CD14-positive monocyte (primary cell): ENCODE results near the gene HSPA2. TPM values are rescaled to one million over a fixed set of nuclear protein-coding genes. Genes with fewer than 3 reads are reported as not detected.
"Not testable (repeated sequence)": the region's sequence is repeated elsewhere in the genome, so short reads cannot be mapped to it uniquely, and the experiment has no call there.

Experiments used
- DNase-seq, 3 donors: peaks; one replicate each; pipeline ENCODE4 v3.0.0-alpha.2; 2011 to 2022
- H2AFZ ChIP-seq: 2 replicates; pipeline ENCODE4 v1.6.0; 2012; ENCODE audit warnings: mild to moderate bottlenecking, low read depth, low read length, inconsistent platforms; ENCODE audit not compliant: insufficient read depth, poor library complexity, severe bottlenecking
- H3K27ac ChIP-seq, 2 donors: 1 replicate in 1 of 2; 2 replicates in 1 of 2; pipeline ENCODE4 v1.5.1; 2012 to 2013; ENCODE audit warnings: low read length in 2 of 2, control low read depth in 1 of 2, inconsistent platforms in 1 of 2, low read depth in 1 of 2, mild to moderate bottlenecking in 1 of 2
- H3K27me3 ChIP-seq, 2 donors: one replicate each; pipeline versions ENCODE4 v1.6.0 to v1.6.1; 2011 to 2013; ENCODE audit warnings: low read length in 2 of 2; ENCODE audit not compliant: control insufficient read depth in 2 of 2, insufficient read depth in 2 of 2
- H3K36me3 ChIP-seq, 2 donors: replicated peaks in 1 of 2; 1 replicate in 1 of 2; 2 replicates in 1 of 2; pipeline versions ENCODE4 v1.5.1 to v1.6.1; 2012 to 2013; ENCODE audit warnings: low read length in 2 of 2, control low read depth in 1 of 2, inconsistent platforms in 1 of 2, mild to moderate bottlenecking in 1 of 2; ENCODE audit not compliant: insufficient read depth in 2 of 2, control insufficient read depth in 1 of 2
- H3K4me1 ChIP-seq, 2 donors: 1 replicate in 1 of 2; 2 replicates in 1 of 2; pipeline versions ENCODE4 v1.5.1 to v1.6.1; 2012 to 2013; ENCODE audit warnings: low read length in 2 of 2, control low read depth in 1 of 2, inconsistent platforms in 1 of 2, mild to moderate bottlenecking in 1 of 2, moderate library complexity in 1 of 2; ENCODE audit not compliant: insufficient read depth in 2 of 2, control insufficient read depth in 1 of 2
- H3K4me2 ChIP-seq: replicated peaks from 2 replicates; pipeline ENCODE3; 2012; ENCODE audit warnings: low read length, moderate library complexity, mild to moderate bottlenecking; ENCODE audit not compliant: poor library complexity, severe bottlenecking; ENCODE audit errors: extremely low read depth
- H3K4me3 ChIP-seq, 3 experiments: fragments of 200-600 bp in 1 of 3; sonication (generic) in 1 of 3; replicated peaks in 1 of 3; 1 replicate in 2 of 3; 2 replicates in 1 of 3; pipeline ENCODE4 v1.5.1; 2011 to 2013; ENCODE audit warnings: low read length in 3 of 3, mild to moderate bottlenecking in 3 of 3, control low read depth in 2 of 3, low read depth in 2 of 3, inconsistent platforms in 1 of 3, moderate library complexity in 1 of 3
- H3K79me2 ChIP-seq: 2 replicates; pipeline ENCODE4 v1.6.0; 2012; ENCODE audit warnings: mild to moderate bottlenecking, control low read depth, inconsistent platforms, low read length, moderate library complexity; ENCODE audit not compliant: insufficient read depth
- H3K9ac ChIP-seq: 2 replicates; pipeline ENCODE4 v1.6.0; 2017; ENCODE audit warnings: low read length, mild to moderate bottlenecking; ENCODE audit not compliant: insufficient read depth, poor library complexity, severe bottlenecking
- H3K9me3 ChIP-seq, 2 donors: replicated peaks in 1 of 2; 1 replicate in 1 of 2; 2 replicates in 1 of 2; pipeline versions ENCODE4 v1.5.1 to v1.6.1; 2012 to 2013; ENCODE audit warnings: low read length in 2 of 2, control low read depth in 1 of 2; ENCODE audit not compliant: control insufficient read depth in 1 of 2, insufficient read depth in 1 of 2
- H4K20me1 ChIP-seq: 2 replicates; pipeline ENCODE4 v1.6.0; 2012; ENCODE audit warnings: mild to moderate bottlenecking, low read length, control low read depth, moderate library complexity; ENCODE audit not compliant: insufficient read depth
- H3K27ac Mint-ChIP-seq, 7 donors: one replicate each; pipeline ENCODE4 v1.8.0; 2020; ENCODE audit warnings: mild to moderate bottlenecking in 7 of 7, mixed read lengths in 7 of 7, moderate library complexity in 6 of 7, inconsistent platforms in 2 of 7
- H3K27me3 Mint-ChIP-seq, 3 donors: one replicate each; pipeline ENCODE4 v1.8.0; 2021 to 2022; ENCODE audit warnings: low read depth in 3 of 3, mild to moderate bottlenecking in 3 of 3, mixed read lengths in 3 of 3, moderate library complexity in 3 of 3, inconsistent platforms in 1 of 3
- H3K36me3 Mint-ChIP-seq, 2 donors: one replicate each; pipeline ENCODE4 v1.8.0; 2020; ENCODE audit warnings: mixed read lengths in 2 of 2, inconsistent platforms in 1 of 2, mild to moderate bottlenecking in 1 of 2
- H3K4me1 Mint-ChIP-seq: one replicate; pipeline ENCODE4 v1.8.0; 2020; ENCODE audit warnings: mild to moderate bottlenecking, mixed read lengths
- H3K4me3 Mint-ChIP-seq, 2 donors: one replicate each; pipeline ENCODE4 v1.8.0; 2020; ENCODE audit warnings: mild to moderate bottlenecking in 2 of 2, mixed read lengths in 2 of 2, moderate library complexity in 1 of 2
- H3K9me3 Mint-ChIP-seq, 7 donors: one replicate each; pipeline ENCODE4 v1.8.0; 2020 to 2022; ENCODE audit warnings: mixed read lengths in 7 of 7, mild to moderate bottlenecking in 6 of 7, moderate library complexity in 6 of 7, inconsistent platforms in 2 of 7
- CTCF ChIP-seq: fragments of 200-600 bp; IDR thresholded peaks from one replicate; pipeline ENCODE4 v1.8.0; 2022; ENCODE audit warnings: antibody characterized with exemption, mild to moderate bottlenecking
- WGBS: methylation state at CpG from one replicate; pipeline ENCODE4 v1.1.5; 2013; ENCODE audit warnings: missing lambda C conversion rate; ENCODE audit not compliant: insufficient coverage; 5-methylcytosine and 5-hydroxymethylcytosine counted together
- intact Hi-C, 2 donors: fragments of 100-400 bp; cut with micrococcal nuclease; formaldehyde crosslinking; loops; one replicate each; pipeline versions ENCODE4 v1.15.0 to v1.15.1; 2023
- polyA plus RNA-seq, 3 donors: library from polyadenylated mRNA; depleted of rRNA in 1 of 3; unstranded in 2 of 3; stranded (reverse) in 1 of 3; fragments of 300-500 nt in 2 of 3; fragments of >200 nt in 1 of 3; fragmentation: Illumina TruSeq in 2 of 3; gene quantifications; 1 replicate in 2 of 3; 2 replicates in 1 of 3; pipeline ENCODE4 v1.2.3, GENCODE V29; 2012 to 2021

The HSPA2 gene
- polyA plus RNA-seq, 3 donors = 0.17 to 0.41 TPM; not detected in 1

DNA sequence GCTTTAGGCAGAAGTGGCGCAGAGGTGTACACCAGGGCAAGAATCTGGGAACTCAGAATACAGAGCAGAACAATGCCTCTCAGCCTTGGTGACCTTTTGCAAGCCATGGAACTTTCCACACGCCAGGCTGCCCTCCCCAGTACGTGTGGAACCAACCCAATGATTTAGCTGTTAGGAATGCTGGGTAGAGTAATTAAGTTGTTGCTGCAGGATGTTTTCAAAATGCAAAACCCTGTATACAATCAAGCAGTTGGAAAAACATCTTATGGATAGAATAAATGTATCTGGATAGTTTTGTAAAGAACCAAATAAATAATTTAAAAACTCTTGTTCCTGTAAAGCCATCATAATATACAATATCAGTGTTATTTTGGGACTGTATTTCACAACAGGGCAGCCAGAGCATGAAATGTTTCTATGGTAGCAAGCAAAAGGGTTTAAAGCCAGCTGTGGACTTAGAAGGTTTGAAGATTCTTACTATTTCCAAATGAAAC lies 28.6 kb downstream of the HSPA2 start:
- Histone ChIP-seq H3K4me3 (no peak overlapping the region), H3K79me2 (no peaks in the 10 kb centered on the region), H3K27me3 (no peaks in the 10 kb centered on the region), H3K36me3 (no peaks in the 10 kb centered on the region), H3K4me1 (no peaks in the 10 kb centered on the region), H4K20me1 (no peaks in the 10 kb centered on the region), H3K4me2 (no peak overlapping the region), H3K9ac (no peak overlapping the region), H3K9me3 (no peaks in the 10 kb centered on the region), H3K27ac (no peak overlapping the region), H2AFZ (no peak overlapping the region)
- Mint-ChIP-seq H3K27ac (no peak overlapping the region), H3K4me3 (no peak overlapping the region), H3K36me3 (no peaks in the 10 kb centered on the region), H3K4me1 (peaks cover 6% of the 10 kb centered on the region), H3K27me3 (peaks cover 3 to 6% (median 4%) of the 10 kb centered on the region in 3 donors), H3K9me3 (peaks cover 0 to 3% (median 0%) of the 10 kb centered on the region in 7 donors)
- DNase-seq = no peak
- no peak for TF ChIP-seq CTCF
- 100% methylated on average over 1 of the region's 3 CpGs for WGBS
- intact Hi-C loops = no loop called here

GRCh38 chr14:64569646-64570045 lies 29.1 kb downstream of the HSPA2 start:
- H3K4me2 ChIP-seq, H3K36me3 ChIP-seq, H3K27ac ChIP-seq, H3K36me3 Mint-ChIP-seq, H3K27ac Mint-ChIP-seq, intact Hi-C loops, DNase-seq, H3K27me3 Mint-ChIP-seq, H3K4me1 Mint-ChIP-seq, H4K20me1 ChIP-seq, H3K9me3 ChIP-seq, H3K4me3 Mint-ChIP-seq, H3K9me3 Mint-ChIP-seq, H3K27me3 ChIP-seq, H3K79me2 ChIP-seq, H2AFZ ChIP-seq, H3K4me1 ChIP-seq, H3K4me3 ChIP-seq, H3K9ac ChIP-seq: not testable (repeated sequence)
- WGBS = no CpG with 5 or more reads among the region's 7 CpGs
